Gastrocnemius medialis (tissue), 4 donors: ENCODE measurements around the gene TXNRD1. TPM values are rescaled to one million over a fixed set of nuclear protein-coding genes. Genes with fewer than 3 reads are reported as not detected.

Experiments
- ATAC-seq, 2 donors: fragments of 150-250 bp; one replicate each; pipeline ENCODE4 v1.9.1; 2016
- DNase-seq, 2 donors: peaks; one replicate each; pipeline ENCODE4 v3.0.0-alpha.2; 2019
- H3K27ac ChIP-seq, 4 donors: fragments of 200-600 bp; sonication (generic); 1 replicate in 1 of 4; 2 replicates in 3 of 4; pipeline ENCODE4 v1.5.1; 2016 to 2018; ENCODE audit warnings: mild to moderate bottlenecking in 2 of 4, moderate library complexity in 1 of 4
- H3K27me3 ChIP-seq, 3 donors: fragments of 200-600 bp; sonication (generic) in 2 of 3; 1 replicate in 1 of 3; 2 replicates in 2 of 3; pipeline versions ENCODE4 v1.5.1 to v1.6.0; 2016 to 2019; ENCODE audit warnings: mild to moderate bottlenecking in 1 of 3, moderate library complexity in 1 of 3
- H3K36me3 ChIP-seq, 2 donors: fragments of 200-600 bp; sonication (generic) in 1 of 2; one replicate each; pipeline ENCODE4 v1.5.1; 2017 to 2018
- H3K4me1 ChIP-seq, 2 donors: fragments of 200-600 bp; sonication (generic) in 1 of 2; one replicate each; pipeline ENCODE4 v1.5.1; 2016 to 2017; ENCODE audit warnings: mild to moderate bottlenecking in 2 of 2
- H3K4me3 ChIP-seq, 4 donors: fragments of 200-600 bp; sonication (generic) in 3 of 4; 1 replicate in 1 of 4; 2 replicates in 3 of 4; pipeline ENCODE4 v1.5.1; 2016 to 2019; ENCODE audit warnings: mild to moderate bottlenecking in 2 of 4
- H3K9me3 ChIP-seq, 3 donors: fragments of 200-600 bp; sonication (generic) in 2 of 3; 1 replicate in 1 of 3; 2 replicates in 2 of 3; pipeline ENCODE4 v1.5.1; 2016 to 2019
- POLR2A ChIP-seq, 2 donors: fragments of 450-650 bp; IDR thresholded peaks; one replicate each; pipeline ENCODE4 v1.6.1; 2017; ENCODE audit warnings: antibody characterized with exemption in 2 of 2, mild to moderate bottlenecking in 2 of 2, moderate library complexity in 2 of 2
- in situ Hi-C, 4 donors: fragments of 200-750 bp; cut with MboI; loops; one replicate each; pipeline versions ENCODE4 v1.15.0 to v1.8.0; 2017; ENCODE audit warnings: low sequenced_read_pairs in 4 of 4
- intact Hi-C: fragments of 100-400 bp; cut with DNase I; formaldehyde crosslinking; loops from one replicate; pipeline ENCODE4 v1.15.1; 2023; ENCODE audit warnings: low total_unique reads
- total RNA-seq, 4 donors: library from RNA; depleted of rRNA; stranded (reverse); fragments of >200 nt; gene quantifications; one replicate each; pipeline versions ENCODE4 v1.1.0 to v1.2.3, GENCODE V29; 2016
- TF ChIP-seq, protein P1 (sequence below), 5 experiments: fragments of 450-650 bp in 3 of 5; fragments of 200-600 bp in 2 of 5; sonication (generic) in 2 of 5; IDR thresholded peaks in 4 of 5; conservative IDR thresholded peaks in 1 of 5; 1 replicate in 4 of 5; 2 replicates in 1 of 5; pipeline ENCODE4 v1.5.1; 2016 to 2019; ENCODE audit warnings: antibody characterized with exemption in 5 of 5, mild to moderate bottlenecking in 3 of 5, moderate library complexity in 3 of 5

The TXNRD1 gene
- total RNA-seq, 4 donors from 2014 or later, result 96.6 to 139 (median 118) TPM

DNA sequence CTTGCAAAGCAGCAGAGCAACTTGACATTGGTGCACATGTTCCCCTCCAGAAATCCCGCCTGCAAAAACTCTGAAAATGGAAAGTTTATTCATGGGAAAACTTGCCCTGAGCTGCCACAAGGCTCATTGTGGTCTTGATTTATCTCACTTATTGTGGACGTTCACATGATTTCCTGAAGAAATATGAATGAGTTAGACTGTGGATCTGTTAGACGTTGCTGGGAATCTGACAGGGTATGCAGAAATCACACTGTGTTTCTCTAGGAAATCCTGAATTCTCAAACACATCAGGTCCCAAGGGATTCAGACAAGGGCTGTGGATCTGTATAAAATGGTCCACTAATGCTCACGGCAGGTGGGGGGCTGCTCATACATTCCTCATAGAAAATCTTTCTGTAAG, 160.2 kb downstream of the TXNRD1 start:
- Histone ChIP-seq H3K27me3 (no peaks in the 10 kb centered on the region), H3K36me3 (no peaks in the 10 kb centered on the region), H3K9me3 (no peaks in the 10 kb centered on the region), H3K4me1 (no peaks in the 10 kb centered on the region), H3K4me3 (no peak overlapping the region), H3K27ac (no peak overlapping the region)
- DNase-seq, result no peak
- in situ Hi-C loops (loop anchor here in 2 of 4 donors (25.0 kb wide), 2 partner anchors 662 to 687 kb away; no protein-coding TSS in a partner anchor), intact Hi-C loops (no loop called here)
- ATAC-seq, result no peak
- TF ChIP-seq, protein P1, sequence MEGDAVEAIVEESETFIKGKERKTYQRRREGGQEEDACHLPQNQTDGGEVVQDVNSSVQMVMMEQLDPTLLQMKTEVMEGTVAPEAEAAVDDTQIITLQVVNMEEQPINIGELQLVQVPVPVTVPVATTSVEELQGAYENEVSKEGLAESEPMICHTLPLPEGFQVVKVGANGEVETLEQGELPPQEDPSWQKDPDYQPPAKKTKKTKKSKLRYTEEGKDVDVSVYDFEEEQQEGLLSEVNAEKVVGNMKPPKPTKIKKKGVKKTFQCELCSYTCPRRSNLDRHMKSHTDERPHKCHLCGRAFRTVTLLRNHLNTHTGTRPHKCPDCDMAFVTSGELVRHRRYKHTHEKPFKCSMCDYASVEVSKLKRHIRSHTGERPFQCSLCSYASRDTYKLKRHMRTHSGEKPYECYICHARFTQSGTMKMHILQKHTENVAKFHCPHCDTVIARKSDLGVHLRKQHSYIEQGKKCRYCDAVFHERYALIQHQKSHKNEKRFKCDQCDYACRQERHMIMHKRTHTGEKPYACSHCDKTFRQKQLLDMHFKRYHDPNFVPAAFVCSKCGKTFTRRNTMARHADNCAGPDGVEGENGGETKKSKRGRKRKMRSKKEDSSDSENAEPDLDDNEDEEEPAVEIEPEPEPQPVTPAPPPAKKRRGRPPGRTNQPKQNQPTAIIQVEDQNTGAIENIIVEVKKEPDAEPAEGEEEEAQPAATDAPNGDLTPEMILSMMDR (IDR thresholded peaks at IDR 0.05 in 4 of 5, conservative IDR thresholded peaks at IDR 0.05 in 1 of 5), result no peak
- TF ChIP-seq POLR2A (IDR thresholded peaks at IDR 0.05), result no peak

DNA sequence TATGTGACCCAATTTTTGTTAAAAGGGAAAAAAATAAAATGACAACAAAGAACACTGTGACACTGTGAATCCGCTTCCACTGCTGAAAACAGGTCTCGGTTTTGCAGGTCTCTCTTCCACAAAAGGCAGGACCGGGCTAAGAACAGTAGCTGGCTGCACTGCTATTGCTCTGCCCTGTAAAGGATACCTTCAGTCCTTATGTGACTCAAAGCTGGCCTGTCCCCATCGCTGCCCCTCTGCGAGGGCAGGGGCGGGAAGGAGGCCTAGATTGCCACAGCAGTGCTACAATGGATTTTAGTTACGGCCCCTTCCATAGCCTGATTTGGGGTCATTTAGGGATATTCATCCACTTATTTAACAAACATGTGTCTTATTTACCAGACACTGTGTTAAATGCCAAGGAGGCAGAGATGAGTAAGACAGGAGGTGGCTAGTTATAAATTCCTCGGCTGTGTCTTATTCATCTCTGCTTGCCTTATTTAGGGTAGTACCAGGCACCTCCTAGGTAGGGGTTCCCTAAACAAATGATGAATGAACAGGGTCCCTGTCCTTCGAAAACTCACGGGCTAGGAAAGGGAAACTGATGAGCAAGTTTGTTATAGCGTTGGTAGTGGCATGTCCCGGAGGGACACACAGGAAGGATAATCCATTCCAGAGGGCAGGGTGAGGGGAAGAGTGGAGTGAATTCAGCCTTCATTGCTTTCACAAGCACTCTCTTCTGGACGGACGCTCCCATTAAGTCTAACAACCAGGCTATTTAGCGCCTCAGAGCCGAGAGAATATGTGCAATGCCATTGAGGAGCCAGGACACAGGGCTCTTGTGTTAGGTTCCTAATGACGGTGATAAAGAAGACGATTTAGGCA, 161.3 kb downstream of the TXNRD1 start:
- Histone ChIP-seq H3K36me3 (no peaks in the 10 kb centered on the region), H3K4me1 (no peaks in the 10 kb centered on the region), H3K4me3 (no peak overlapping the region), H3K27me3 (no peaks in the 10 kb centered on the region), H3K9me3 (no peaks in the 10 kb centered on the region), H3K27ac (no peak overlapping the region)
- ATAC-seq (no peak), DNase-seq (no peak)
- no peak for TF ChIP-seq POLR2A (IDR thresholded peaks at IDR 0.05)
- TF ChIP-seq, protein P1 (IDR thresholded peaks at IDR 0.05 in 4 of 5, conservative IDR thresholded peaks at IDR 0.05 in 1 of 5), result no peak
- in situ Hi-C loops, result loop anchor here in 2 of 4 donors (25.0 kb wide), 2 partner anchors 660 to 685 kb away; no protein-coding TSS in a partner anchor
- intact Hi-C loops, result no loop called here

DNA sequence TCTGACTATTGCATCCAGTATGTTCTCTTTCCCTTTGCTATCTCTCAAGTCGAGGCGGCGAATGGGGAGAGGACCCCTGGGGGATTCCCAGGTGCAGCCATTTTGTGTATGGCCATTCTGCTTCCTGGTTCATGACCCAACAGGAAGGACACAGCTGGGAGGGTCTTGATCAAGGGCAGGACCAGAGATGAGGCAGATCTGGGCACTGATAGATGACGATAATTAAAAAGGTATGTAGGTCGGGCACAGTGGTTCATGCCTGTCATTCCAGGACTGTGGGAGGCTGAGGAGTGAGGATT, 161.9 kb downstream of the TXNRD1 start:
- in situ Hi-C loops, result loop anchor here in 2 of 4 donors (25.0 kb wide), 2 partner anchors 660 to 685 kb away; no protein-coding TSS in a partner anchor
- no peaks in the 10 kb centered on the region for H3K9me3 ChIP-seq
- no peak overlapping the region for H3K27ac ChIP-seq
- H3K36me3 ChIP-seq, result no peaks in the 10 kb centered on the region
- no peaks in the 10 kb centered on the region for H3K4me1 ChIP-seq
- DNase-seq (no peak), ATAC-seq (no peak)
- TF ChIP-seq, protein P1 (IDR thresholded peaks at IDR 0.05 in 4 of 5, conservative IDR thresholded peaks at IDR 0.05 in 1 of 5), result no peak
- TF ChIP-seq POLR2A (IDR thresholded peaks at IDR 0.05), result no peak
- no peak overlapping the region for H3K4me3 ChIP-seq
- H3K27me3 ChIP-seq, result no peaks in the 10 kb centered on the region
- intact Hi-C loops, result no loop called here

DNA sequence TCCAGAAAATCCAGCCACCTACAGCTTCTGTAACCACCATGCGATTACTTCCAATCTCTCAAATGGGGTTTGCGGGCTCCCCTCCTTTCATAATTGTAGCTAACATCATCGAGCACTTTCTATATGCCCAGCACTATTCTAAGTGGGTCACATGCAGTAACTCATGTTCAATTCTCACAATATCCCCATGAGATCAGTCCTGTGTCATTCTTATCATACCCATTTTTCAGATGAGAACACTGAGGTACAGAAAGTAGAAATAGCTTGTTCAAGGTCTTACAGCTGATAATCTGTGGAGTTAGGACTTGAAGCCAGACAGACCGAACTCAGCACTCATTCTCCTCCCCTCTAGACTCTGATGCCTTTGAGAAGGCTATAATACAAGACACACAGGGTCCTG, 162.8 kb downstream of the TXNRD1 start:
- ATAC-seq (no peak), DNase-seq (no peak)
- no peak for TF ChIP-seq POLR2A (IDR thresholded peaks at IDR 0.05)
- TF ChIP-seq, protein P1 (IDR thresholded peaks at IDR 0.05 in 4 of 5, conservative IDR thresholded peaks at IDR 0.05 in 1 of 5), result no peak
- intact Hi-C loops (no loop called here), in situ Hi-C loops (loop anchor here in 2 of 4 donors (25.0 kb wide), 2 partner anchors 659 to 684 kb away; no protein-coding TSS in a partner anchor)
- no peak overlapping the region for H3K4me3 ChIP-seq
- H3K36me3 ChIP-seq, result no peaks in the 10 kb centered on the region
- no peak overlapping the region for H3K27ac ChIP-seq
- no peaks in the 10 kb centered on the region for H3K27me3 ChIP-seq
- H3K4me1 ChIP-seq, result no peaks in the 10 kb centered on the region
- no peaks in the 10 kb centered on the region for H3K9me3 ChIP-seq
